HL-60 (cell line): Measurements from ENCODE around the gene EPC1.

Experiments used
- CTCF ChIP-seq: IDR thresholded peaks from one replicate; pipeline ENCODE4 v1.5.1; 2011; ENCODE audit warnings: low read length, control low read depth, inconsistent platforms; ENCODE audit not compliant: insufficient read depth
- GABPA ChIP-seq: IDR thresholded peaks from 2 replicates; pipeline ENCODE4 v1.6.1; 2012; ENCODE audit warnings: low read depth
- POLR2AphosphoS5 ChIP-seq: IDR thresholded peaks from 2 replicates; pipeline ENCODE4 v1.6.1; 2012; ENCODE audit warnings: low read depth
- REST ChIP-seq: IDR thresholded peaks from 2 replicates; pipeline ENCODE4 v1.6.1; 2012; ENCODE audit warnings: low read depth; ENCODE audit not compliant: insufficient replicate concordance

GRCh38 chr10:32376771-32377170 is 29.8 kb upstream of the EPC1 start:
- TF ChIP-seq CTCF: no peak
- no peak for TF ChIP-seq POLR2AphosphoS5
- TF ChIP-seq REST: no peak
- no peak for TF ChIP-seq GABPA
